Measurements from ENCODE around the gene SLC38A3.
A peak's percentile ranks its signal among the peaks of the same experiment; 100 is the strongest.

The SLC38A3 gene

DNA sequence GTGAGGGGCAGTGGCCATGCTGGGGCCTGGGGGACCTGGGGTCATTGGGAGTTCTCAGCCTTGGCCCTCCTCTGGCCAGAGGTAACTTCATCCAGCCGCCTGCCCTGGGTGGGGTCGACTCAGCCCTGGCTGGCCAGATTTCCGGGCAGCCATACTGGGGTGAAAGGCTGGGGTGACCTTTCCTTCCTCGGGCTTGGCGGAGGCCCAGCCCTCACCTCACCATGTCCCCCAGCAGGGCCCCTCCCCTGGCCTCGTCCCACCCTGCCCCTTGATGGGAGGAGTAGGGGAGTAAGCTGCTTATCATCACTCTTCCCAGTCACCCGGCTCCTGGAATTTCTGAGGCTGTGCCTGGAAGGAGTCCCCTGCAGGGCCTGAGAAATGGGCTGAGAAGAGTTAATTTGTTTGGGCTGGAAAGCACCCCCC is 44.5 kb upstream of the SLC38A3 start:
- Histone ChIP-seq H3K36me3 (replicated peaks in 1 of 2; ENCODE audit: control insufficient read depth in 2 of 2, insufficient read depth in 2 of 2, low read length in 2 of 2) (peaks cover 0 to 51% of the 10 kb centered on the region in 2 donors), H3K27me3 (ENCODE audit: control insufficient read depth in 3 of 3, insufficient read depth in 3 of 3, low read depth in 1 of 3, low read length in 3 of 3) (peaks cover 0 to 78% (median 0%) of the 10 kb centered on the region in 3 experiments), H3K9me3 (replicated peaks in 1 of 2; ENCODE audit: control insufficient read depth in 2 of 2, insufficient read depth in 1 of 2, low read depth in 1 of 2, low read length in 2 of 2) (no peaks in the 10 kb centered on the region), H2AK5ac (ENCODE audit: low read depth, low read length) (no peak overlapping the region), H3K14ac (ENCODE audit: low read length) (no peak overlapping the region), H4K91ac (ENCODE audit: low read depth, low read length, poor library complexity) (no peak overlapping the region), H2BK15ac (ENCODE audit: low read length) (no peak overlapping the region), H2BK12ac (ENCODE audit: low read length) (no peak overlapping the region), H2BK120ac (ENCODE audit: low read depth, low read length) (no peak overlapping the region), H3K9ac (ENCODE audit: low read depth, low read length, poor library complexity) (no peak overlapping the region), H3K4ac (ENCODE audit: low read length) (no peak overlapping the region), H3K27ac (replicated peaks; ENCODE audit: low read length) (no peak overlapping the region), H3K4me1 (ENCODE audit: control insufficient read depth in 2 of 2, insufficient read depth in 1 of 2, low read depth in 1 of 2, low read length in 2 of 2) (peaks cover 14 to 41% of the 10 kb centered on the region in 2 donors), H3K4me2 (ENCODE audit: insufficient read depth, low read length, poor library complexity, severe bottlenecking) (no peak overlapping the region), H3K18ac (ENCODE audit: low read length) (no peak overlapping the region), H3K79me1 (ENCODE audit: low read depth, low read length) (peaks cover 38% of the 10 kb centered on the region), H2AFZ (ENCODE audit: low read length) (no peak overlapping the region), H3K4me3 (ENCODE audit: low read length in 2 of 2) (no peak overlapping the region), H3K23ac (ENCODE audit: low read depth, low read length, poor library complexity) (no peak overlapping the region), H2BK5ac (ENCODE audit: low read length) (no peak overlapping the region), H4K8ac (ENCODE audit: low read depth, low read length) (no peak overlapping the region)
- DNase-seq (ENCODE audit: low spot score), result no peak
- no CpG with 5 or more reads among the region's 7 CpGs for WGBS, 2 donors (ENCODE audit: extremely low coverage in 2 of 2, insufficient read length in 2 of 2, insufficient replicate concordance in 1 of 2)

DNA sequence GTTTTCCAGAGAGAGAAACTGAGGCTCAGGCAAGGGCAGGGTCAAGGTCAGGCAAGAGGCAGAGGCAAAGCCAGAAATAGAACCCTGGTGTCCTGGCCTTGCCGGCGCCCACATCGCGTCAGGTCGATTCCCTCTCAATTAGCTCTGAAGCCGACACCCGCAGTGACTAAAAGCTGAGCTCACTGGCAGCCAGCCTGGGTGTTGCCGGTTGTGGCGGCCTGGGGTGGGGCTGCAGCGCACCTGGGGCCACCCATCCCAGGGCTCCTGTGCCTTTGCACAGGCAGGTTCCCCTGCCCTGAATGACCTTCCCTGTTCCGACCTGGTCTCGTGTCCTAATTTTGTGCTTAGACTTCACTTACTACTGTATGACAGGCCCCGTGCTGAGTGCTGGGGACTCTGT is 43.8 kb upstream of the SLC38A3 start:
- H3K27me3 ChIP-seq (ENCODE audit: control insufficient read depth in 3 of 3, insufficient read depth in 3 of 3, low read depth in 1 of 3, low read length in 3 of 3), result peaks cover 0 to 70% (median 0%) of the 10 kb centered on the region in 3 experiments
- H2AFZ ChIP-seq (ENCODE audit: low read length), result no peak overlapping the region
- H4K91ac ChIP-seq (ENCODE audit: low read depth, low read length, poor library complexity), result no peak overlapping the region
- H3K79me1 ChIP-seq (ENCODE audit: low read depth, low read length), result peaks cover 33% of the 10 kb centered on the region
- H2BK15ac ChIP-seq (ENCODE audit: low read length), result no peak overlapping the region
- no peak overlapping the region for H2BK12ac ChIP-seq (ENCODE audit: low read length)
- H2BK5ac ChIP-seq (ENCODE audit: low read length), result no peak overlapping the region
- H3K9ac ChIP-seq (ENCODE audit: low read depth, low read length, poor library complexity), result peak overlapping the region; percentile 6
- H3K36me3 ChIP-seq (replicated peaks in 1 of 2; ENCODE audit: control insufficient read depth in 2 of 2, insufficient read depth in 2 of 2, low read length in 2 of 2), result peaks cover 0 to 51% of the 10 kb centered on the region in 2 donors
- WGBS, 2 donors (ENCODE audit: extremely low coverage in 2 of 2, insufficient read length in 2 of 2, insufficient replicate concordance in 1 of 2), result no CpG with 5 or more reads among the region's 13 CpGs
- no peak overlapping the region for H3K4me2 ChIP-seq (ENCODE audit: insufficient read depth, low read length, poor library complexity, severe bottlenecking)
- H3K14ac ChIP-seq (ENCODE audit: low read length), result no peak overlapping the region
- H3K4me3 ChIP-seq (ENCODE audit: low read length in 2 of 2), result no peak overlapping the region
- no peaks in the 10 kb centered on the region for H3K9me3 ChIP-seq (replicated peaks in 1 of 2; ENCODE audit: control insufficient read depth in 2 of 2, insufficient read depth in 1 of 2, low read depth in 1 of 2, low read length in 2 of 2)
- no peak overlapping the region for H4K8ac ChIP-seq (ENCODE audit: low read depth, low read length)
- H2BK120ac ChIP-seq (ENCODE audit: low read depth, low read length), result no peak overlapping the region
- no peak overlapping the region for H3K23ac ChIP-seq (ENCODE audit: low read depth, low read length, poor library complexity)
- no peak overlapping the region for H3K18ac ChIP-seq (ENCODE audit: low read length)
- peaks cover 20 to 49% of the 10 kb centered on the region in 2 donors for H3K4me1 ChIP-seq (ENCODE audit: control insufficient read depth in 2 of 2, insufficient read depth in 1 of 2, low read depth in 1 of 2, low read length in 2 of 2)
- H2AK5ac ChIP-seq (ENCODE audit: low read depth, low read length), result peak overlapping the region; percentile 44
- no peak for DNase-seq (ENCODE audit: low spot score)
- no peak overlapping the region for H3K4ac ChIP-seq (ENCODE audit: low read length)
- H3K27ac ChIP-seq (replicated peaks; ENCODE audit: low read length), result no peak overlapping the region

DNA sequence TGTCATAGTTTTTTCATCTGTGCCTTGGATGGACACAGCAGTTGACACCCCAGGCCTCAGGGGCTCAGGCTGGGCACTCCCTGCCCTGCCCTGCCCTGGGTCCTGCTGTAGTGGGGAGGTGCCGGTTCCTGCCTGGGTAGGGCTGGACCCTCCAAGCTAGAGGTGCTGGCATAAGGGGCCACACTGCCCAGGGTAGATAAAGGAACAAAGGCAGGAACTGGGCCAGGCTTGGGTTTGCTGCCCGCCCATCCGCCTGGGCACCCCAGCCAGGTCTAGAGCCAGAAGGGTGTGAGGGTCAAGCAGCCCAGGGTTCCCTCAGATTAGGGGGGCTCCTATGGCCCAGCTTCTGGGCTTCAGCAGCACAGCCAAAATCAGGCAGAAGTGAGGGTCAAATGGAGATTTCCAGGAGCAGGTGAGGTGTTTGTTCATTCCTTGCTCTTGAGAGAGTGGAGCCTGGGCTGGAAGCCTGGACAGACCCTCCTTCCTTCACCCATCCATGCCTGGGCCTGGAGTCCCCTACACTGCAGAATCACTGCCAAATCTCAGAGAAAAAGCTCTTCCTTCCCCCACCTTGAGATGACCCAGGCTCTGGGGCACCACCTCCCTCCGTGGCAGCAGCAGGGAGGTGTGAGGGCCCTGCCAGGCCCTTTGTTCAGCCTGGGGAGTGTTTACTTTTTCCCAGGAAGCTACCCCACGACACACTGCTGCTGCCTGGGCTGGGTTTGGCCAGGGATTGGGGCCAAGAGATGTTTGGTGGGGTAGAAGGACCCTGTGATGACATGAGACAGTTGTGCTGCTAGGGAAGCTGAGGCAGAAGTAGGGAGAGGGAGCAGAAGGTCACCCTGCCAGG is 42.8 kb upstream of the SLC38A3 start:
- Histone ChIP-seq H2AFZ (ENCODE audit: low read length) (no peak overlapping the region), H3K9ac (ENCODE audit: low read depth, low read length, poor library complexity) (no peak overlapping the region), H3K79me1 (ENCODE audit: low read depth, low read length) (peaks cover 33% of the 10 kb centered on the region), H3K4ac (ENCODE audit: low read length) (no peak overlapping the region), H3K9me3 (replicated peaks in 1 of 2; ENCODE audit: control insufficient read depth in 2 of 2, insufficient read depth in 1 of 2, low read depth in 1 of 2, low read length in 2 of 2) (no peaks in the 10 kb centered on the region), H3K18ac (ENCODE audit: low read length) (no peak overlapping the region), H3K36me3 (replicated peaks in 1 of 2; ENCODE audit: control insufficient read depth in 2 of 2, insufficient read depth in 2 of 2, low read length in 2 of 2) (peaks cover 0 to 51% of the 10 kb centered on the region in 2 donors), H2AK5ac (ENCODE audit: low read depth, low read length) (no peak overlapping the region), H3K14ac (ENCODE audit: low read length) (no peak overlapping the region), H3K4me3 (ENCODE audit: low read length in 2 of 2) (no peak overlapping the region), H2BK12ac (ENCODE audit: low read length) (no peak overlapping the region), H3K4me2 (ENCODE audit: insufficient read depth, low read length, poor library complexity, severe bottlenecking) (no peak overlapping the region), H2BK15ac (ENCODE audit: low read length) (no peak overlapping the region), H3K27ac (replicated peaks; ENCODE audit: low read length) (no peak overlapping the region), H4K8ac (ENCODE audit: low read depth, low read length) (no peak overlapping the region), H3K4me1 (ENCODE audit: control insufficient read depth in 2 of 2, insufficient read depth in 1 of 2, low read depth in 1 of 2, low read length in 2 of 2) (peaks cover 25 to 57% of the 10 kb centered on the region in 2 donors), H4K91ac (ENCODE audit: low read depth, low read length, poor library complexity) (no peak overlapping the region), H2BK120ac (ENCODE audit: low read depth, low read length) (no peak overlapping the region), H3K27me3 (ENCODE audit: control insufficient read depth in 3 of 3, insufficient read depth in 3 of 3, low read depth in 1 of 3, low read length in 3 of 3) (peaks cover 0 to 61% (median 0%) of the 10 kb centered on the region in 3 experiments), H2BK5ac (ENCODE audit: low read length) (no peak overlapping the region), H3K23ac (ENCODE audit: low read depth, low read length, poor library complexity) (no peak overlapping the region)
- DNase-seq (ENCODE audit: low spot score), result no peak
- no CpG with 5 or more reads among the region's 5 CpGs for WGBS, 2 donors (ENCODE audit: extremely low coverage in 2 of 2, insufficient read length in 2 of 2, insufficient replicate concordance in 1 of 2)

DNA sequence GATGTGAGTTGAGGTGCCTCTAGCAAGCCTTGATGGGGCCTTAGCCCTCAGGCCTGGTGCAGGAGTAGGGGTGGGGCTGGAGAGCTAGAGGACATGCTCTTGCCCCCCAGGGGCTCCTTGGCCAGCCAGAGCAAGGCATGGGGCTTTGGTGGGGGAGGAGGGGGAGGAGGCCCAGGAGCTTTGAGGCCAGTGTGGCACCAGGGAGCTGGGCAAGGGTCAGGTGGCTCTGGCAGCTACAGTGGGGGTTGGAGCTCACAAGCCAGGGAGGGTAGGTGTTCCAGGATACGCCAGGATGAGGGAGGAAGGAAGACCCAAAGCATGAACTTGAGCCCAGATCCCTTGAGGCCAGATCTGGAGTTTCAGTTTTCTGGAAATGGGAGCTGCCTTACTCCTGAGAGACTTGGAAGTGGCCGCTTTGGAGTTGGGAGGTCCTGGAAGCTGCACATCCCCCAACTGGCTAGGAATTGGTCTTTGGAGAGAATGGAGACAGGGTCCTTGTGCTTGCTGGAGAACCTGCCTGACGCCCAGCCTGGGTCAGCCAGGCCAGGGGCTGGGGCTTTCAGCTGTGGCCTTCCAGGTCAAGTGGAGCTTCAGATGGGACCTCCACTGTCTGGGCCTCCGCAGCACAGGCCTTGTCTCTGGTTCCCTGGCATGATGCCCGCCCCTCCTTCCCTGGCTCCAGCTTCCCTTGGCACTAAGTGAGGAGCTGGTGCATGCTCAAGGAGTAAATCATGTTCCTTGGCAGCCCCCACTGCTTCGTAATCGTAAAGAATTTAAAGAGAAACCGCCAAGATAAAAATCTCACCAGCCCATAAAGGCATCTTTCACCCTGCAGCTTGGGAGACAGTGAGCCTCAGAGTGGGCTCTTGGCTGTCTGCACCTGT is 41.3 kb upstream of the SLC38A3 start:
- H3K9ac ChIP-seq (ENCODE audit: low read depth, low read length, poor library complexity), result no peak overlapping the region
- no peak overlapping the region for H4K8ac ChIP-seq (ENCODE audit: low read depth, low read length)
- H2BK120ac ChIP-seq (ENCODE audit: low read depth, low read length), result no peak overlapping the region
- peak overlapping the region; percentile 24 for H3K4ac ChIP-seq (ENCODE audit: low read length)
- H3K79me1 ChIP-seq (ENCODE audit: low read depth, low read length), result peaks cover 22% of the 10 kb centered on the region
- H2BK15ac ChIP-seq (ENCODE audit: low read length), result no peak overlapping the region
- H4K91ac ChIP-seq (ENCODE audit: low read depth, low read length, poor library complexity), result no peak overlapping the region
- H3K23ac ChIP-seq (ENCODE audit: low read depth, low read length, poor library complexity), result no peak overlapping the region
- H3K18ac ChIP-seq (ENCODE audit: low read length), result peak overlapping the region; percentile 67
- H2AK5ac ChIP-seq (ENCODE audit: low read depth, low read length), result peak overlapping the region; percentile 76
- peaks cover 0 to 45% (median 0%) of the 10 kb centered on the region in 3 experiments for H3K27me3 ChIP-seq (ENCODE audit: control insufficient read depth in 3 of 3, insufficient read depth in 3 of 3, low read depth in 1 of 3, low read length in 3 of 3)
- no CpG with 5 or more reads among the region's 8 CpGs for whole genome bisulfite sequencing, 2 donors (ENCODE audit: extremely low coverage in 2 of 2, insufficient read length in 2 of 2, insufficient replicate concordance in 1 of 2)
- H3K4me1 ChIP-seq (ENCODE audit: control insufficient read depth in 2 of 2, insufficient read depth in 1 of 2, low read depth in 1 of 2, low read length in 2 of 2), result peaks cover 30 to 54% of the 10 kb centered on the region in 2 donors
- peak overlapping the region; percentile 14 for H3K14ac ChIP-seq (ENCODE audit: low read length)
- no peak overlapping the region for H2BK5ac ChIP-seq (ENCODE audit: low read length)
- H3K4me2 ChIP-seq (ENCODE audit: insufficient read depth, low read length, poor library complexity, severe bottlenecking), result no peak overlapping the region
- H2BK12ac ChIP-seq (ENCODE audit: low read length), result peak overlapping the region; percentile 19
- H3K27ac ChIP-seq (replicated peaks; ENCODE audit: low read length), result no peak overlapping the region
- H3K9me3 ChIP-seq (replicated peaks in 1 of 2; ENCODE audit: control insufficient read depth in 2 of 2, insufficient read depth in 1 of 2, low read depth in 1 of 2, low read length in 2 of 2), result no peaks in the 10 kb centered on the region
- DNase-seq (ENCODE audit: low spot score), result no peak
- H3K4me3 ChIP-seq (ENCODE audit: low read length in 2 of 2), result no peak overlapping the region
- H2AFZ ChIP-seq (ENCODE audit: low read length), result no peak overlapping the region
- peaks cover 0 to 44% of the 10 kb centered on the region in 2 donors for H3K36me3 ChIP-seq (replicated peaks in 1 of 2; ENCODE audit: control insufficient read depth in 2 of 2, insufficient read depth in 2 of 2, low read length in 2 of 2)
